ENCODE data around the gene LDHAL6B.
A peak's percentile ranks its signal among the peaks of the same experiment; 100 is the strongest.

The LDHAL6B gene

DNA sequence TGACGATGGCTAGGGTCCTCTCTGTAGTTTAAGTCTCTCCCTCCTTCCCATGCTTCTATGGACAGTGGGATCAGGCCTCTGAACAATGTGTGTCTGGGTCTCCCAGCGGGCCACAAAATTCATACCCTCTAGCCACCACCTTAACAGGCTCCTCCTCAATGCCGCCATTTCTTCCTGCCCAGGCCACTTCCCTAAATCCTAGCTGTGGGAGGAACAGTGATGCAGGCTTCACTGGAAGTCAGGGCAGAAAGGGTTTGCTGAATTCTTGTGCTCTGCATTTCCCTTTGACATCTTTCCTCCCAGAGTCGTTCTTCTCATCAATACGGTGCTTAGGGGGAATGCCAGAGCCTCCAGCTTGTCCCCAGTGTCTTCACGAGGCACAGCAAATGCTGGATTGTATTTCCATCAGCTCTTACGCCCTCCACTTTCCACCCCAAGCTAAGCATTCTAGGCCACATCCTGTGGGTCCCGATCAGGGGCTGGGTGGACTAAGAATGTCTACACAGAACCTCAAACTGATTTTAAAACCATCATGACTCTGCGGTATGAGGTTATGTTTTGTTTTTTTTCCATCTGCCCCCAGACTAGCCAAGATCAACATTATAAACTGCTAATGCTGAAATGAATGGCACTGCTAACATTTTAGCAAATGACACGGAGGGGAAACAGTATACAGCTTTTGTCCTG lies 11.9 kb upstream of the LDHAL6B start:
- TF ChIP-seq SPI1 (IDR thresholded peaks at IDR 0.05; ENCODE audit: borderline replicate concordance, low read depth) (peak; percentile 61; the same call in 1 of the 2 replicates), GABPA (IDR thresholded peaks at IDR 0.05; ENCODE audit: low read depth) (no peak)
- Histone ChIP-seq H3K27me3 (ENCODE audit: insufficient read depth, poor library complexity, severe bottlenecking) (no peaks in the 10 kb centered on the region), H3K4me3 (replicated peaks; ENCODE audit: insufficient read depth, low read length) (no peak overlapping the region), H3K27ac (replicated peaks) (no peak overlapping the region)
- DNase-seq (ENCODE audit: low read depth in 1 of 2, low spot score in 1 of 2): no peak

DNA sequence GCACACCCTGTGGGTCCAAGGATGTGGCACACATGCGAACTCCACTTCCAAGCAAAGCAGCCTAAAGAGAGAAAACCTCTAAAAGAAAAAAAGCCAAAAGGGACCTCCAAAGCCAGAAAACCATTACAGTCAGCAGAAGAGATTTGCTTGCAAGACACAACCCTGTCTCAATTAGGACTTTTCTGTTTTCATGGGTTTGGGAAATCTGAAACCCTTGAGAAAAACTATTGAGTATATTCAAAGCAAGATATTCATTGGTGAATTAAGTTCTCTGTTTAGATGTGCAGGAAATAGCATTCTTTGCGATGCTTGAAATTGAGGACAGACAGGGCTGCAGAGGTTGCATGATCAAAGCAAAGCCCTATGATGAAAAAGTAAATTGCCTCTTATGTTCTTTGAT lies 10.2 kb upstream of the LDHAL6B start:
- DNase-seq (ENCODE audit: low read depth in 1 of 2, low spot score in 1 of 2): no peak
- TF ChIP-seq GABPA (IDR thresholded peaks at IDR 0.05; ENCODE audit: low read depth) (no peak), POLR2AphosphoS5 (IDR thresholded peaks at IDR 0.05; ENCODE audit: low read depth) (no peak), SPI1 (IDR thresholded peaks at IDR 0.05; ENCODE audit: borderline replicate concordance, low read depth) (no peak)
- TF ChIP-seq, protein P1, sequence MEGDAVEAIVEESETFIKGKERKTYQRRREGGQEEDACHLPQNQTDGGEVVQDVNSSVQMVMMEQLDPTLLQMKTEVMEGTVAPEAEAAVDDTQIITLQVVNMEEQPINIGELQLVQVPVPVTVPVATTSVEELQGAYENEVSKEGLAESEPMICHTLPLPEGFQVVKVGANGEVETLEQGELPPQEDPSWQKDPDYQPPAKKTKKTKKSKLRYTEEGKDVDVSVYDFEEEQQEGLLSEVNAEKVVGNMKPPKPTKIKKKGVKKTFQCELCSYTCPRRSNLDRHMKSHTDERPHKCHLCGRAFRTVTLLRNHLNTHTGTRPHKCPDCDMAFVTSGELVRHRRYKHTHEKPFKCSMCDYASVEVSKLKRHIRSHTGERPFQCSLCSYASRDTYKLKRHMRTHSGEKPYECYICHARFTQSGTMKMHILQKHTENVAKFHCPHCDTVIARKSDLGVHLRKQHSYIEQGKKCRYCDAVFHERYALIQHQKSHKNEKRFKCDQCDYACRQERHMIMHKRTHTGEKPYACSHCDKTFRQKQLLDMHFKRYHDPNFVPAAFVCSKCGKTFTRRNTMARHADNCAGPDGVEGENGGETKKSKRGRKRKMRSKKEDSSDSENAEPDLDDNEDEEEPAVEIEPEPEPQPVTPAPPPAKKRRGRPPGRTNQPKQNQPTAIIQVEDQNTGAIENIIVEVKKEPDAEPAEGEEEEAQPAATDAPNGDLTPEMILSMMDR (IDR thresholded peaks at IDR 0.05; ENCODE audit: insufficient read depth, low read length): no peak
- TF ChIP-seq, protein P2, sequence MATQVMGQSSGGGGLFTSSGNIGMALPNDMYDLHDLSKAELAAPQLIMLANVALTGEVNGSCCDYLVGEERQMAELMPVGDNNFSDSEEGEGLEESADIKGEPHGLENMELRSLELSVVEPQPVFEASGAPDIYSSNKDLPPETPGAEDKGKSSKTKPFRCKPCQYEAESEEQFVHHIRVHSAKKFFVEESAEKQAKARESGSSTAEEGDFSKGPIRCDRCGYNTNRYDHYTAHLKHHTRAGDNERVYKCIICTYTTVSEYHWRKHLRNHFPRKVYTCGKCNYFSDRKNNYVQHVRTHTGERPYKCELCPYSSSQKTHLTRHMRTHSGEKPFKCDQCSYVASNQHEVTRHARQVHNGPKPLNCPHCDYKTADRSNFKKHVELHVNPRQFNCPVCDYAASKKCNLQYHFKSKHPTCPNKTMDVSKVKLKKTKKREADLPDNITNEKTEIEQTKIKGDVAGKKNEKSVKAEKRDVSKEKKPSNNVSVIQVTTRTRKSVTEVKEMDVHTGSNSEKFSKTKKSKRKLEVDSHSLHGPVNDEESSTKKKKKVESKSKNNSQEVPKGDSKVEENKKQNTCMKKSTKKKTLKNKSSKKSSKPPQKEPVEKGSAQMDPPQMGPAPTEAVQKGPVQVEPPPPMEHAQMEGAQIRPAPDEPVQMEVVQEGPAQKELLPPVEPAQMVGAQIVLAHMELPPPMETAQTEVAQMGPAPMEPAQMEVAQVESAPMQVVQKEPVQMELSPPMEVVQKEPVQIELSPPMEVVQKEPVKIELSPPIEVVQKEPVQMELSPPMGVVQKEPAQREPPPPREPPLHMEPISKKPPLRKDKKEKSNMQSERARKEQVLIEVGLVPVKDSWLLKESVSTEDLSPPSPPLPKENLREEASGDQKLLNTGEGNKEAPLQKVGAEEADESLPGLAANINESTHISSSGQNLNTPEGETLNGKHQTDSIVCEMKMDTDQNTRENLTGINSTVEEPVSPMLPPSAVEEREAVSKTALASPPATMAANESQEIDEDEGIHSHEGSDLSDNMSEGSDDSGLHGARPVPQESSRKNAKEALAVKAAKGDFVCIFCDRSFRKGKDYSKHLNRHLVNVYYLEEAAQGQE (IDR thresholded peaks at IDR 0.05; ENCODE audit: insufficient replicate concordance, low read depth): no peak
- no peak overlapping the region for H3K27ac ChIP-seq (replicated peaks)
- H3K27me3 ChIP-seq (ENCODE audit: insufficient read depth, poor library complexity, severe bottlenecking): no peaks in the 10 kb centered on the region
- no peak overlapping the region for H3K4me3 ChIP-seq (replicated peaks; ENCODE audit: insufficient read depth, low read length)

DNA sequence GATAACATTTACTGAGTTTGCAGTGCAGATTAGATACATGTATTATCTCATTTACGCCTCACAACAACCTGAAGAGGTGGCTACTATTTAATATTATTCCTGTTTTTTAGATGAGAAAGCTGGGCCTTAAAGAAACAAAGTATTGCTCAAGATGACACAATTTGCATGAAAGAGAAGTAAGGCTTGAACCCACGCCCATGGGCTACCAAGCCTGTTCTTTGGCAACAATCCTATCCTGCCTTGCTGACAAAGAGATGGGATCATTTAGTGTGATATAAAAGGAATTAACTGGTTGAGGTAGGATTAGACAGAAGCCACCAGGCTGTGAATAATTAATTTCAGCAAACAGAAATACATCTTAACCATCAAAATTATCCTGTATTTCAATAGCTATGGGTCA lies 9.2 kb upstream of the LDHAL6B start:
- Histone ChIP-seq H3K27ac (replicated peaks) (no peak overlapping the region), H3K27me3 (ENCODE audit: insufficient read depth, poor library complexity, severe bottlenecking) (no peaks in the 10 kb centered on the region), H3K4me3 (replicated peaks; ENCODE audit: insufficient read depth, low read length) (no peak overlapping the region)
- no peak for DNase-seq (ENCODE audit: low read depth in 1 of 2, low spot score in 1 of 2)
- no peak for TF ChIP-seq POLR2AphosphoS5 (IDR thresholded peaks at IDR 0.05; ENCODE audit: low read depth)

DNA sequence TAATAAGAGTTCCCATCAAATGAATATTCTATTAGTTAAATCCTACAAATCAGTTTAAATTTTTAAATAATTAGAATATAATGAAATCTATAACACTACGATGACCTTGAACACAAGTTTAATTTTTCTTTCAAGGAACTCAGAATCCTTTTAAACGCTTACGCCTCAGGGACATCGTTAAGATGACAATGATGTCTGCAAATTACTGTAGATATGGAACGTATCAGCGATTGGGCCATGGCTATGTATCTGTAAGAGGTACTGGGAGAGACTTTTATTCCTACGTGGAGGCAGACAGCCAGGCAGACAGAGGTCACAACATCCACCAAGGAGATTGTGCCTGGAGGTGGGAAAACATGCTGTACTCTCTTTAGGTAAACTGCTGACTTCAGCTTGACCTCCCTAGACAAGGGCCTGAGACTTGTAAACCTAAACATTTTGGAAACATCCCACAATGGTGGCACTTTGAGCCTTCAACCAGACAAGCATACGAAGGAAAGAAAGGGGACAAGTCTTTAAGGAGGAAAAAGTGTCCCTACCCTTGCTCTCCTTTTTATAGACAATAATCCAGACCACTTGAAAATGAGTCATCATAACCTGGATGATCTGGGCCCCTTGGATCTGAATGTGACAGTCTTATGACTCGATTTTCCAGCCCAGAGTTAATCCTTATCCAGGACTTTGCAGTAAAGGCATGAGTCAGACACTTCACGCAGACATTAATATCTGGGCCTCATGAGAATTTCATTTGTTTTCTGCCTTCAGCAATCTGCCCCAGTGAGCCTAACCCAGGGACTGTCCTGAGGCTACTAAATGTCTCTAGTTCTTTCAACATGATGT lies 6.8 kb upstream of the LDHAL6B start:
- no peak overlapping the region for H3K4me3 ChIP-seq (replicated peaks; ENCODE audit: insufficient read depth, low read length)
- no peaks in the 10 kb centered on the region for H3K27me3 ChIP-seq (ENCODE audit: insufficient read depth, poor library complexity, severe bottlenecking)
- TF ChIP-seq, protein P2 (IDR thresholded peaks at IDR 0.05; ENCODE audit: insufficient replicate concordance, low read depth): no peak
- no peak for TF ChIP-seq GABPA (IDR thresholded peaks at IDR 0.05; ENCODE audit: low read depth)
- TF ChIP-seq, protein P1 (IDR thresholded peaks at IDR 0.05; ENCODE audit: insufficient read depth, low read length): no peak
- TF ChIP-seq POLR2AphosphoS5 (IDR thresholded peaks at IDR 0.05; ENCODE audit: low read depth): no peak
- no peak for TF ChIP-seq SPI1 (IDR thresholded peaks at IDR 0.05; ENCODE audit: borderline replicate concordance, low read depth)
- no peak overlapping the region for H3K27ac ChIP-seq (replicated peaks)
- DNase-seq (ENCODE audit: low read depth in 1 of 2, low spot score in 1 of 2): no peak

All from HL-60 (cell line).